HG03159 (cell line): ENCODE measurements around the gene APOOL.
A peak's percentile ranks its signal among the peaks of the same experiment; 100 is the strongest.
"Not testable (repeated sequence)": the region's sequence is repeated elsewhere in the genome, so short reads cannot be mapped to it uniquely, and the experiment has no call there.

ENCODE experiments used
- ATAC-seq: cut with Tn5 transposase; IDR thresholded peaks from one replicate; pipeline ENCODE4 v1.9.1; 2021; ENCODE audit warnings: mild to moderate bottlenecking, moderate library complexity; ENCODE audit not compliant: unreplicated experiment

The APOOL gene, protein sequence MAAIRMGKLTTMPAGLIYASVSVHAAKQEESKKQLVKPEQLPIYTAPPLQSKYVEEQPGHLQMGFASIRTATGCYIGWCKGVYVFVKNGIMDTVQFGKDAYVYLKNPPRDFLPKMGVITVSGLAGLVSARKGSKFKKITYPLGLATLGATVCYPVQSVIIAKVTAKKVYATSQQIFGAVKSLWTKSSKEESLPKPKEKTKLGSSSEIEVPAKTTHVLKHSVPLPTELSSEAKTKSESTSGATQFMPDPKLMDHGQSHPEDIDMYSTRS

DNA sequence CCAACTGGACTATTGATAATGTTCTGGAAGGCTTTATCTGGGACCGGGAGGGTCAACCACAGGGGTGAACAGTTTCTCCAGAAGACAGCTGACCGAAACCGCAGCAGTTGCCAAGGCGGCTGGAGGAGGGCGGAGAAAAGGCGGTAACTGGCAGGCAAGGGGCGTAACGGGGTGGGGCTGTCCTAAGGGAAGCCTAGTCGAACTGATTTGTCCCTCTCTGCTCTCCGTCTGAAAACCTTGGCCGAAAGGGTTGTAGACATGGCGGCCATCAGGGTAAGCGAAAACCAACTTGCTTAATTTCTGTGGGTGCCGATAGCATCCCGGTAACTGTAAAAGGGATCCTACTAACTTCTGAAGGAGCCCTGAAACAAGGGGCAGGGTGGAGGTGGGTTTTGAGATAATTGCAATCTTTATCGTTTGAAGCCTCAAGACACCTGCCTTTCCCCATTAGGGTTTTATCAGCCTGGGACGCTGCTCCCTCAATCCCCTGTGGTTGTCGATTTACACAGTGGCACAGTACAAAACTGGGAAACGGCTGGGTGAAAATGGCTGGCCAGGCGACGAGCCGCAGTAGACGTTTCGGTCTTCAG, at the start of gene APOOL:
Gene APOOL, plus strand, starts transcription at position 223 of the 590 bp plus-strand sequence. Its CDS starts 36 bp downstream, at position 259.
- peak; percentile 93 for ATAC-seq

GRCh38 chrX:84956304-84956703, 47.4 kb upstream of the APOOL start:
- ATAC-seq: no peak

DNA sequence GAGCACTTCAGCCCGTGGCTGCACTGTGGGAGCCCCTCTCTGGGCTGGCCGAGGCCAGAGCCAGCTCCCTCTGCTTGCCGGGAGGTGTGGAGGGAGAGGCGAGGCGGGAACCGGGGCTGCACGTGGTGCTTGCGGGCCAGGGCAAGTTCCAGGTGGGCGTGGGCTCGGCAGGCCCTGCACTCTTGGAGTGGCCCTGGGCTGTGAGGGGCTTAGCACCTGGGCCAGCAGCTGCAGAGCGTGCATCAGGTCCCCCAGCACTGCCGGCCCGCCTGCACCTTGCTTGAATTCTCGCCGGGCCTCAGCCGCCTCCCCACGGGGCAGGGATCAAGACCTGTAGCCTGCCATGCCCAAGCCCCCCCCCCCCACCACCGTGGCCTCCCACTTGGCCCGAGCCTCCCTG, 28.9 kb upstream of the APOOL start:
- ATAC-seq: no peak

DNA sequence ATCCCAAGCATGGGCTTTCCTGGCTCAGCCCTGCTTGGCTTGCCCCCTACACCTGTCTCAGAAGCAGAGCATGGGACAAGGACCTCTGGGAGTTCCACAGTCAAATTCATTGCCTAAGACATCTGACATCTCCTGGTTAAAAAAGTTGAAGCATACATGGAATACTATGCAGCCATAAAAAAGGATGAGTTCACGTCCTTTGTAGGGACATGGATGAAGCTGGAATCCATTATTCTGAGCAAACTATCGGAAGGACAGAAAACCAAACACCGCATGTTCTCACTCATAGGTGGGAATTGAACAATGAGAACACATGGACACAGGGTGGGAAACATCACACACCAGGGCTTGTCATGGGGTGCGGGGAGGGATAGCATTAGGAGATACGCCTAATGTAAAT, 11.9 kb upstream of the APOOL start:
- ATAC-seq: not testable (repeated sequence)

GRCh38 chrX:84993150-84993549, 10.5 kb upstream of the APOOL start:
- no peak for ATAC-seq

DNA sequence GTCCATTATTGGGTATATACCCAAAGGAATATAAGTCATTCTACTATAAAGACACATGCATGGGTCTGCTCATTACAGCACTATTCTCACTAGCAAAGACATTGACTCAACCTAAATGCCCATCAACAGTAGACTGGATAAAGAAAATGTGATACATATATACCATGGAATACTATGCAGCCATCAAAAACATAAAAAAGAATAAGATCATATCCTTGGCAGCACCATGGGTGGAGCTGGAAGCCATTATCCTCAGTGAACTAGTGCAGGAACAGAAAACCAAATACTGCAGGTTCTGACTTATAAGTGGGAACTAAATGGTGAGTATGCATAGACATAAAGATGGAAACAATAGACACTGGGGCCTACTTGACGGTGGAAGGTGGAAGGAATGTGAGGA, 2.3 kb upstream of the APOOL start:
- no peak for ATAC-seq

- peak; percentile 13 for ATAC-seq
These were observed 578 bp downstream of the APOOL start for GRCh38 chrX:85004255-85004654.

- ATAC-seq: no peak
These were observed 8.4 kb downstream of the APOOL start for GRCh38 chrX:85012098-85012497.

- not testable (repeated sequence) for ATAC-seq
These were observed 11.7 kb downstream of the APOOL start for GRCh38 chrX:85015351-85015750.

- no peak for ATAC-seq
These were observed 14.0 kb downstream of the APOOL start for GRCh38 chrX:85017721-85018120.

DNA sequence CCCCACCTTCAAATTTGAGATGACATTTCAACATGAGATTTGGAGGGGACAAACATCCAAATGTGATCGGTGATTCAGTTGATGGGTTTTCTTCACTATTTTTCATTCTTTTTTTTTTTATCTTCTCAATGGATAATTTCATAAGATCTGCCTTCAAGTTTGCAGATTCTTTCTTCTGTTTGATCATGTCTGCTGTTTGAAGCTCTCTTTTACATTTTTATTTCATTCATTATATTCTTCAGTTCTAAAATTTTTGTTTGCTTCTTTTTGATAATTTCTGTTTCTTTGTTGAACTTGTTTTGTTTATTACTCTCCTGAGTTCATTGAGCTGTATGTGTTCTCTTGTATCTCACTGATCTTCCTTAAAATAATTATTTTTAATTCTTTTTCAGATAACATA, 14.8 kb downstream of the APOOL start:
- no peak for ATAC-seq

DNA sequence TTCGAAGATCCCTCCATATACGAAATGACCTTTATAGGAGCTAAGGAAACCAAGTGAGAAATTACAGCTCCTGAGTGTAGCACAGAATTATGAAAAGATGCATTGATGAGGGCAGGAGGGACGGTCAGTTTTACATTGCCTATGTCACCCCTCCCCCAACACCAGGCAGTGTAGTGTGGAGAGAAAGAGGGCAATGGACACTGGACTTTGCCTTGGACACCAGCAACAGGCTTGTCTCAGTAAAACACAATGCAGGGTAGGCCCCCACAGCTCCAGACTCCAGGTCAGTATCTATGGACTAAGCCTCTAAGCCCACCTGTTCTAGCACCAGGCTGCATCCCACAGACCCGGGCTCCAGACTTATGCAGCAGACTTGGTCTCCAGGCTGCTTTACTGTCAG, 16.5 kb downstream of the APOOL start:
- ATAC-seq: no peak

GRCh38 chrX:85024044-85024443, 20.4 kb downstream of the APOOL start:
- ATAC-seq: no peak

DNA sequence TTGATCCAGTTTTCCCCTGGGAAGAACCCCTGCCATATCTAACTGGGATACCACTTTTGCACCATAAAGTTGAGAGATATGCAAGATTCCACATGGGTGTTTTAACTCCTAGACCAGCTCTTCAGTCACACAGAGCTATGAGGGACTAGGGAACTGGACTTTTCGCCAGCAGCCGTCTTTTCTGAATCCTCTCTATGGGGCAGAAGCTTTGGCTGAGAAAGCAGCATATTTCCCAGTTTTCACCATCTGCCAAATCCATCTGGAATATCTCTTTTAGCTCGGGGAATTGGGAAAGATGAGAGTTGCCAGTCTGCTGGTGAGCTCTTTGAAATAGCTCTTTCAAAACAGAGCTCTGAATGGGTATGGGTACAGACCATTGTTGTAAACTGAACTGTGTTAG, 20.9 kb downstream of the APOOL start:
- ATAC-seq: no peak

DNA sequence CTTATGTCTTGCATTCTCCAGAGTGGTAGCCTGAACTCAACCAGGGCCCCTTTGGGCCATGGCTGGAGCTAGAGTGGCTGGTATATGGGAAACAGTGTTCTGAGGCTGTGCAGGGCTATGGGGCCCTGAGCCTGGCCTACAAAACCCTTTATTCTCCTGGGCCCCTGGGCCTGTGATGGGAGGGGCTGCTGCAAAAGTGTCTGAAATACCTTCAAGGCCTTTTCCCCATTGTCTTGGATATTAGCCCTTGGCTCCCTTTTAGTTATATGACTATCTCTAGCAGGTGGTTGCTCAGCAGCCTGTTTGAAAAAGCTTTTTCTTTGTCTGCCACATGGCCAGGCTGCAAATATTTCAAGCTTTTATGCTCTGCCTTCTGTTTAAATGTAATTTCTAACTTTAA, 22.5 kb downstream of the APOOL start:
- ATAC-seq: no peak

GRCh38 chrX:85029043-85029442, 25.4 kb downstream of the APOOL start:
- no peak for ATAC-seq

GRCh38 chrX:85031505-85031904, 27.8 kb downstream of the APOOL start:
- ATAC-seq: no peak

GRCh38 chrX:85037114-85037513, 33.4 kb downstream of the APOOL start:
- ATAC-seq: no peak

DNA sequence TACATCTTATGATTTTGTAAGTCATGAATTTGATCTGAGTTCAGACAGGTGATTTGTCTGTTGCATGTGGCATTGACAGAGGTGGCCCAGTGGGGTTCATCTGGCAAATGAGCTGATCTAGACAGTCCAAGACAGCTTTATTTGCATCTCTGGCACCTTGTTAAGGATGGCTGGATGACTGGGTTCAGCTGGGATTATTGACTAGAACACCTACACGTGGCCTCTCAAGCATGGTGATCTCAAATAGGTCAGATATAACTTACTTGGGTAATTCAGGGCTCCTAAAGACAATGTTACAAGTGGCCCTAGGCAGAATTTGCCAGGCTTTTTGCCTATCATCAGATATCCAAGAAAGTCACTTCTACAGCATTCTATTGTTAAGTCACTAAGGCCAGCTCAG, 48.0 kb downstream of the APOOL start:
- ATAC-seq: no peak

GRCh38 chrX:85052205-85052604, 48.5 kb downstream of the APOOL start:
- no peak for ATAC-seq

DNA sequence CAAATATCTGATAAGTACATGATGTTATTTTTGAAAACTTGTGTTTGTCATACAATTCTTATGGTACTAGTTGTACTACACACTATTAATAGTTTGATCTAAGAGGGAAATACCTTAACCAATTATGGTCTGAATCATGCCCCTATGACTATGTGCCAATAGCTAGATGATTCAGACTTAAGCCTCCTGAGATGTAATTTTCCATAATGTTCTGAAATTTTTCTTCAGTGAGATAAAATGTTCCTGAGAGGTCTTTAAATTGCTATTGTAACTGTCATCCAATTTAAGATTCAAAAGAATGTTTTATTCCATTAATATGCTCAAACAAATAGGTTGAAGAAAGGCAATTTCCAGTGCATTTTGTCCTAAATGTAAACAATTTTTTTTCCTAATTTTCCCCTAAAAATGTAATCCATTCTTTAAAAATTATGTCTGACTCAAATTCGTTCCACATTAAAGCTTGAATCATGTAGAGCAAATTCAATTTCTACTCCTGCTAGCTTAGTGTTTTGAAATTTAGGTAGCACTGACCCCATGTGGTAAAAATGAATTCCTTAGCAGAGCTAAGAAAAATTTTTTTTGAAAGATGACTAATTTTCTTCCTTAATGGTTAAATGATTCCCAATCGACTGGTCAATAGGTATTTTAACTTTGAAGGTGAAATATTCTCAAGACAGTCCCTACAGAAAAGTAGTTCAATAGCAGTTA, 49.1 kb downstream of the APOOL start:
- no peak for ATAC-seq

DNA sequence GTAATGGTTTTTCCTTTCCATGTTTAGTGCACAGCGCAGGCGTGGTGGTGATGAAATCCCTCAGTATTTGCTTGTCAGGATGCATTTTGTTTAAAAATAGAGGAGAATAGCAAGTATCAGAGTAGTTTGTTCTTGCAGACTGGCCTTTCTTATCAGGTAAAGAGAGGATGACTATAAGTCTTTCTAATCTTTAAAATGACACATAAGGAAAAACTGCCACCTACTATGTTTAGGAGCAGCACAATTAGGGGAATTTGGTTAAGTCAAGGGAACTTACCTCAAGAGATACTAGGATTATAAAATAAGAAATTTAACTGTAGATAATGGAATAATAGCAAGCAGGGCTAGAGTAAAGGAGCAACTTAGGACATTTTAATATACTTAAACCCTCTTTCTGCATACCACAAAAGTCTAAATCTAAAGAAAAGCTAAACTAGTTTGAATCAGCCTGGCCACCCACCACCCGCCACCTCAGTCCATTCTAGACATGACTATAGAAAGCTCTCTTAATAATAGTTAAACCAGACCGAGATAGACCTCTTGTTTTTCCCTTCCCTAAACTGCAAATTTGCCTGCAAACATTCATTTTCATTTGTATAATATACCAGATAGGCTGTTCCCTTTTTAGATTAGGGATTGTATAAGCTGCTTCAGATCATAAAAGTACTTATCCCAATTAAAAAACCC, 62.0 kb downstream of the APOOL start:
- no peak for ATAC-seq
